NOMO-1 treated with DMSO at 0.1 percent for 48 hours (cell line): Measurements from ENCODE around the gene CD22.

Source experiments
- DNase-seq: peaks from one replicate; lab custom pipeline; 2025; ENCODE audit not compliant: unreplicated experiment; lab: John Stamatoyannopoulos, UW

Gene CD22

DNA sequence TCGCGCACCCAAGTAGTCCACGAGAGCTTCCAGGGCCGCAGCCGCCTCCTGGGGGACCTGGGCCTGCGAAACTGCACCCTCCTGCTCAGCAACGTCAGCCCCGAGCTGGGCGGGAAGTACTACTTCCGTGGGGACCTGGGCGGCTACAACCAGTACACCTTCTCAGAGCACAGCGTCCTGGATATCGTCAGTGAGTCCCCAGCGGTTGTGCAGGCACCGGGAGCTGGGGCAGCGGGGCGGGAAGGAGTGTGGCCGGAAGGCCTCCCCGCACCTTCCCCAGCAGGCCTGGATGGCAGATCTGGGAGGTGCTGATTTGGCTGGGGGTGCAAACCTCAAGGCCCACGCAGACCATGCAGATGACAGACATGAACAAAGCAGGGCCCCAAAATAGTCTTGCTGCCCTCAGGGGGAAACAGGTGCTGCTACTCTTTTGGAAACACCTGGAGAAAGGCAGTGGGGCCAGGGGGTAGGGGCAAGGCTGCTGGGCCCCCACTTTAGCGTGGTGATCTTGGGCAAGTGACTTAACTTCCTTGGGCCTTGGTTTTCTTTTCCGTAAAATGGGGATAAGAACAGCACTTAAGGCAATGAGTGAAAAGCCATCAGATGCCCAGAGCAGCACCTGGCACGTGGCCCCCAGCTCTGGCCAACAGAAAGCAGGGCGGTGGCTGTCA lies 33.1 kb upstream of the CD22 start:
- DNase-seq, result no peak

DNA sequence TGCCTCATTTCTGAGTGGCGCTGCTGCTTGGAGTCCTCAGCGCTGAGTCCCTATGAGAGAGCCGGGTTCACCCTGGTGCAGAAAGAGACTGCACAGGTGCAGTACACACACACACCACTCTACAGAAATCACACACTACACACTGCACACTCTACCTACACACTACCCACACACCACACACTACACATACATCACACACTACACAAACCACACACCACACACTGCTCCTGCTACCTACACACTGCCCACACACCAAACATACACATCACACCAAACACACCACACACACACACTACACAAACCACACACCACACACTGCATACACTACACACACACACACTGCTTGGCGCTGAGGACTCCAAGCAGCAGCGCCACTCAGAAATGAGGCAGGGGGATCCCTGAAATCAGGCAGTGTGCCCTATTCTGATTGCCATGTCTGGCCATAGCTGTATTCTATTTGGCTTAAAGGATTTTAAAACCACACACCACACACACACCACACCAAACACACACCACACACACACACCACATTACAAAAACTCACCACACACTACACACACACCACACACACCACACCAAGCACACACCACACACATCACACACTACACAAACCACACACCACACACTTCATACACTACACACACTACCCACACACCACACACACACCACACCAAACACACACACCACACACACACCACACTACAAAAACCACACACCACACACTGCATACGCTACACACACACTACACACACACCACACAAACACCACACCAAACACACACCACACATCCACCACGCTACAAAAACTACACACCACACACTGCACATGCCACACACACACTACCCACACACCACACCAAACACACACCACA lies 32.1 kb upstream of the CD22 start:
- no peak for DNase-seq

DNA sequence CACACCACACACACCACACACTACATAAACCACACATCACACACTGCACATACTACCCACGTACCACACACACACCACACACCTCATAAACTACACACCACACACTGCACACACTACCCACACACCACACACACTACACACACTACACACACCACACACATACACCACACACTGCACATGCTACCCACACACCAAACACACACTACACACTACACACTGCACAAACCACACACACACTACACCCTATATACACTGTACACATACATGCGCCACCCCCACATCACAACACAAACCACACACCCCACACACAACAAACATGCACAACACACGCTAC lies 31.5 kb upstream of the CD22 start:
- no peak for DNase-seq

DNA sequence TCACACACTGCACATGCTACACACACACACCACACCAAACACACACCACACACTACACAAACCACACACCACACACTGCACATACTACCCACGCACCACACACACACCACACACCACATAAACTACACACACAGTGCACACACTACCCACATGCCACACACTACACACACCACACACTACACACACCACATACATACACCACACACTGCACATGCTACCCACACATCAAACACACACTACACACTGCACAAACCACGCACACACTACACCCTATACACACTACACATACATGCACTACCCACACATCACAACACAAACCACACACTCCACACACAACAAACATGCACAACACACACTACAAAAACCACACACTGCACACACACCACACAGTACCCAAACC lies 31.1 kb upstream of the CD22 start:
- no peak for DNase-seq

DNA sequence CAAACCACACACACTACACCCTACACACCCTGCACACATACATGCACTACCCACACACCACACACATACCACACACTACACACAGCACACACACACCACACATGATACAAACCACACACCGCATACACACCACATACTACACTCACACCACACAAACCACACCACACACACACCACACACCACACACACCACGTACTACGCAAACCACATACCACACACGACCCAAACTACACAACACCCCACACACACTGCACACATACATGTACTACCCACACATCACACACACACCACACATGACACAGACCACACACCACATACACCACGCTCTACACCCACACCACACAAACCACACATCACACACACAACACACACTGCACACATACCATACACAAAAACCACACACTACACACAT lies 30.4 kb upstream of the CD22 start:
- no peak for DNase-seq

DNA sequence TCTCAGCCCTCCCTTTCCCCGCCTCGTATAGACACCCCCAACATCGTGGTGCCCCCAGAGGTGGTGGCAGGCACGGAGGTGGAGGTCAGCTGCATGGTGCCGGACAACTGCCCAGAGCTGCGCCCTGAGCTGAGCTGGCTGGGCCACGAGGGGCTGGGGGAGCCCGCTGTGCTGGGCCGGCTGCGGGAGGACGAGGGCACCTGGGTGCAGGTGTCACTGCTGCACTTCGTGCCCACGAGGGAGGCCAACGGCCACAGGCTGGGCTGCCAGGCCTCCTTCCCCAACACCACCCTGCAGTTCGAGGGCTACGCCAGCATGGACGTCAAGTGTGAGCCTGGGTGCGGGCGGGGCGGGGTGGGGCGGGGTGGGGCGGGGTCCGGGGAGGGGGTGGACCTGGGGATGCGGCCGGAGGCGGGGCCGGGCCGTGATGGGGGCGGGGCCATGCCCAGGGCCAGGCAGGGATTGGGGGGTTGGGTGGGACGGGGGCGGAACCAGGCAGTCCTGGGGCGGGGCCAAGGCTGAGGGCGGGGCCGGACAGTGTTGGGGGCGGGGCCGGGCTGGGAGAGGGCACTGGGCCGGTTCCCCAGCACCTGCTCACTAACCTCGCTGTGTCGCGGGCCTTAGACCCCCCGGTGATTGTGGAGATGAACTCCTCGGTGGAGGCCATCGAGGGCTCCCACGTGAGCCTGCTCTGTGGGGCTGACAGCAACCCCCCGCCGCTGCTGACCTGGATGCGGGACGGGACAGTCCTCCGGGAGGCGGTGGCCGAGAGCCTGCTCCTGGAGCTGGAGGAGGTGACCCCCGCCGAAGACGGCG lies 29.3 kb upstream of the CD22 start:
- DNase-seq, result no peak

DNA sequence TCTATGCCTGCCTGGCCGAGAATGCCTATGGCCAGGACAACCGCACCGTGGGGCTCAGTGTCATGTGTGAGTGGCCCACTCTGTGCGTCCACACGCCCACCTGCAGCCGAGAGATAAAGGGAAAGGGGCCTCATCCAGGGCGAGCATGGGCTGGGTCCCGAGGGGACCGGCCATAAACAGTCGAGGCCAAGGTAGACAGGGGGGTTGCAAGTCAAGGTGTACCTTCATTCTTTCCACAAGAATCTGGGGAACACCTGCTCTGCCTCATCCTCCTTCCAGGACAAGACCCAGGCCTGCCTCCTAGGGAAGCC lies 28.7 kb upstream of the CD22 start:
- no peak for DNase-seq

DNA sequence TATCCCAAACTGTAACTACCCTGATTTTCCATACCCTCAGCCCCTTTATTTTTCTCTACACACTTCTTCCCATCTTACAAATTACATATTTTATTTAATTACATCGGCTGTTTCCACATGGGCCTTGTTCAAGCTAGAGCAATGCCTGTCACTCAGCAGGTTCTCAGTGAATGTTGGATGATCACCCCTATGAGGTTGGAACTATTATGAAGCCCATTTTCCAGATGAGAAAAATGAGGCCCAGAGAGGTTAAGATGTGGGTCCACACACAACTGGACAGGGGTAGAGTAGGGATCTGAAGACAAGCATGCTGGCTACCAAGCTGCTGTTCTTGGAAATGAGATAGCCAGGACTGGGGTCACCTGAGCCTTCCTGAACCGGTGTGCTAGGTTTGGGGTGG lies 27.0 kb upstream of the CD22 start:
- DNase-seq, result no peak

DNA sequence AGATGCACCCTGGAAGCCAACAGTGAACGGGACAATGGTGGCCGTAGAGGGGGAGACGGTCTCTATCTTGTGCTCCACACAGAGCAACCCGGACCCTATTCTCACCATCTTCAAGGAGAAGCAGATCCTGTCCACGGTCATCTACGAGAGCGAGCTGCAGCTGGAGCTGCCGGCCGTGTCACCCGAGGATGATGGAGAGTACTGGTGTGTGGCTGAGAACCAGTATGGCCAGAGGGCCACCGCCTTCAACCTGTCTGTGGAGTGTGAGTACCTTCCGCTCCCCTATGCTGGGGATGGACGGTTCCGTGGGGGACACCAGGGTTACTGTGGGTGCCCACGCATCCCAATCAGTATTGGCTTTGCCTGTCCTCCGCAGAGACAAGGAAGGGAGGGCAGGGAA lies 26.5 kb upstream of the CD22 start:
- no peak for DNase-seq

DNA sequence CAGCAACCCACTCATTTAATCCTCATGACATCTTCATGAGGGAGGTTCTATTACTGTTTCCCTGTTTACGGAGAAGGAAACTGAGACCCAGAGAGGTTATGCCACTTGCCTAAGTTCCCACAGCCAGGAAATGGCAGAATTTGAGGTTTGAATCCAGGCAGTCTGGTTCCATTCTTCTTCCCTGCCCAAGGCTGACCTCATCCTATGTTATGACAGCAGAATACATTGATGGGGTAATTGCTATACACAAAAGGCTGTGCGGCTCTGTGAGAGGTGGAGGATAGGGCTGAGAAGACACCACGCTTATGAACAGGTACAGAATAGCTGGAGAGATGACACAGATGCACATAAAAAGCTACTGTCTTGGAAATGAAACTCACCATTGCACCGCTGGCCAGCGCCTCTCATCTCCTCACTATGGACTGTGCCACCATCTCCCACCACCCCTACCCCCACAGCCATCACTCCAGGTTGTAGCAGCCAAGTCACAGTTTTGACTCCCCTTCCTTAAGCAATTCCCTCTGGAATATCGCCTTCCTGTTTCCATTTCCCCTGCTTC lies 25.6 kb upstream of the CD22 start:
- no peak for DNase-seq

DNA sequence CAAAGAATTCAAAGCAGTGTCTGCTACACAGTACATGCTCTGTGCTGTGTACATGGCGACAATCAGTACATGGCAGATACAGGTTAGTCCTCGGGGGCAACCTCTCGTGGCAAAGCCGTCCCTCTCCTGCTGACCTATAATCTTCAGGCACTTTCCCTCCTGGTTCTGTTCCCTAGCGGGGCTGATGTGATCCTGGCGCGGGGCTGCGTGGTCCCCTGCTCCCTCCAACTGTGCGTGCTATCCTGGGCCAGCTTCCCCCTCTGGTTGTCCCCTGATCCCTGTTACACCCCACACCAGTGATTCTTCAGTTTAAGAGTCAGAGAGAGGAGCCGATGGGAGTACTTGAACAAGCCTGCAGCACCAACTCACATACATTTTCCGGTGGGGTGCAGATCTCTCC lies 25.0 kb upstream of the CD22 start:
- no peak for DNase-seq

DNA sequence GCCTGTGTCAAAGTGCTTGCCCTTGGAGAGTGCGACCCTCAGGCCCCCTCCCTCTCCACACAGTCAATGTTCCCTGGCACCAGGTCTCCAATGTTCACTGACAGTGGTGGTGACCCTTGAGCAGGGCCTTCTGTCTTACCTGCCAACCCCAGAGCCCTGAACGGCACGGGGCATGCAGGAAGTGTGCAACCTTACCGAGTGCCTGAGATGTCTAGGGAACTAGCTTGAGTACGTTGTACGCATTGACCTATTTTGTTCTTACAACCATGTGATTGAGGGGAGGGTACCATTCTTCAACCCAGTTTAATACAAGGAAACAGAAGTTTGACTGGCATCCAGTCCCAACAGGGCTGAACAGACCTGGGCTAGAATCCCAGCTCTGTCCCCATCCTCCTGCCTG lies 23.8 kb upstream of the CD22 start:
- no peak for DNase-seq

DNA sequence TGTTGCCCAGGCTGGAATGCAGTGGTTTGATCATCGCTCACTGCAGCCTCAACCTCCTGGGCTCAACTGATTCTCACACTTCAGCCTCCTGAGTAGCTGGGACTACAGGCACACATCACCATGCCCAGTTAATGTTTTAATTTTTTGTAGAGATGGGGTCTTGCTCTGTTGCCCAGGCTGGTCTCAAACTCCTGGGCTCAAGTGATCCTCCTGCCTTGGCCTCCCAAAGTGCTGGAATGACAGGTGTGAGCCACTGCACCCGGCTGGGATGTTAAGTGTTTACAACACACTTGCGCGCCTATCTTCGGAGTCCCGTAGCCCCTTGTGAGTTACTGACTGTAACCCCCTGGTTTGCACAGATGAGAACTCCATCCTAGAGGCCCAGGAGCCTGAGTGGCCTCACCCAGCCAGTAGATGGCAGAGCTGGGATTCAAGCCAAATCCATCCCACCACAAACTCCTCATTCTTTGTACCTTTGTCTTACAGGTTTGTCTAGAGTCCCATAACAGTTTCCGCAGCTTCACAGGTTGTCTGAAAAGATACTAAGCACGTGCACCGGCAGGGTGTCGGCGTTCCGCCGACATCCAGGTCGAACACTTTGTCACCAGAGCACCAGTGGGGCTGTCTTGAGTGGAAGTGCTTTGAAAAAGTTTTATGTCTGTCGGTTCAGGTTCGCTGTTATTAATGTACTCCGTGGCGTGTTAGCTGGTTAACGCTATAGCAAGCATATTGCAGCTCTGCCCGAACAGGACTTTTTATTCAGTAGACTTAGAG lies 22.3 kb upstream of the CD22 start:
- no peak for DNase-seq

DNA sequence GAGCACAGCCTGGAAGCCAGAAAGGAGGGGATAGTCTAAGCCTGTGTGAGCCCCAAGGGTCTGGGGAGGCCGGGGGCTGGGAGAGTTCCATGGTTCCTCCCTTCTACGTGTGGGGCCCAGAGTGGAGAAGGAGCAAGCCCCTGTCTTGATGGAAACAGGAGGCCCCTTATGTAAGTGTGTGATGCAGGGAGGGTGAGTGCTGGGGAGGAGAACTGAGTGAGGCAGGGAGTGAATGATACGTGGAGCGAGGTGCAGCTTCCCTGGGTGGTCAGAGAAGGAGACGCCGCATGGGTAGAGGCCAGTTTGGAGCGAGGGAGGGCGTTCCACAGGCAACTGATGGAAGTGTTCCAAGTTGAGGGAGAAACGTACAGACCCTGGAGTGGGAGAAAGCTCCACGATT lies 21.1 kb upstream of the CD22 start:
- no peak for DNase-seq

DNA sequence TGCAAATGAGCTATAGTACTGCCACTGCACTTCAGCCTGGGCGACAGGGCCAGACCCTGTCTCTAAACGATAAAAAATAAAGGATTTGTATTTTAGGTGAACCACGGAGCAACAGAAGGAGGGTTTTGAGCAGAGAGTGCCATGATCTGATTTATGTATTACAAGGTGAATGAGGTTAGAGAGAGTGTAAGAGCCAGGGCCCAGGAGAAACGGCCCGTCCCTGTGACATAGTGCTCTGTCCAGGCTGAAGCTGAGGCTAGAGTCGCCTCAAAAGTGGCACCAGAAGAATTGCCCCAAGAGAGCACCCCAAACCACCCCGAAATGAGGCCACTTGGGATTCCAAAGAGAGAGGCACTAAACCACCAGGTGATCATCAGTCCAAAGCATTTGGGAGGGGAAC lies 20.1 kb upstream of the CD22 start:
- DNase-seq, result no peak

DNA sequence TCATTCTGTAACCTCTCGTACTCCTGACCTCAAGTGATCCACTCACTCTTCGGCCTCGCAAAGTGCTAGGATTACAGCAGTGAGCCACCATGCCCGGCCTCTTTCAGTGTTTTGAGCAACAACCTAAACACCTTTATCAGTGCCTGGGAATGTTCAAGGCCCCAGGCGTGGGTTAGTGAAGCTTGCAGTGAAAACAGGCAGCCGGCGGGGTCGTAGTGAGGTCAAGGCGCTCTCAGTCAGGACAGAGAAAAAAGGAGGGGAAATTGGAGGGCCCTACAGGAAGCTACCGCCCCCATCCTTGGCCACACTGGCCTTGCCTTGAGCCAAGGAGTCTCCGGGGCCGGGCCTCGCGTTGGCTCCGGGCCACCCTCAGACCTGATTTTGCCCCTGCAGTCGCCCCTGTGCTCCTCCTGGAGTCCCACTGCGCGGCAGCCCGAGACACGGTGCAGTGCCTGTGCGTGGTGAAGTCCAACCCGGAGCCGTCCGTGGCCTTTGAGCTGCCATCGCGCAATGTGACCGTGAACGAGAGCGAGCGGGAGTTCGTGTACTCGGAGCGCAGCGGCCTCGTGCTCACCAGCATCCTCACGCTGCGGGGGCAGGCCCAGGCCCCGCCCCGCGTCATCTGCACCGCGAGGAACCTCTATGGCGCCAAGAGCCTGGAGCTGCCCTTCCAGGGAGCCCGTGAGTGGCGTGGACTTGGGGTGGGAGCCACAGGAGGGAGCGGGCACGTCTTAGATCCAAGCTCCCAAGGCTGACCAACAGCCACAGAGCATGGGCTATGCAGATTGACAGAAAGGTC lies 19.3 kb upstream of the CD22 start:
- DNase-seq, result no peak

DNA sequence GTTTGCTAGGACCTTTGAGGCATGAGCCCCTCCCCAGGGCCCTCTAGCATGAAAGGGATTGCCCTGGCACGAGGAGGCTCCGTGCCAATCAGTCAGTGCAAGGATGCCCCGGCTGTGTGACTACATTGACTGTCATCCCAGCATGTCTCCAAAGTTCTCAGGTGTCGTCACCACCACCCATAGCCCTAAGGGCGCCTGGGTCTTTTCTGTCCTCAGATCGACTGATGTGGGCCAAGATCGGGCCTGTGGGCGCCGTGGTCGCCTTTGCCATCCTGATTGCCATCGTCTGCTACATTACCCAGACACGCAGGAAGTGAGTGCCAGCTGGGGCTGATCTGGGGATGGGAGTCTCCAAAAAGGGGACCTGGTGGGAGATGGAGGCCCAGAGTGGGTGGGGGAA lies 18.7 kb upstream of the CD22 start:
- DNase-seq, result no peak

DNA sequence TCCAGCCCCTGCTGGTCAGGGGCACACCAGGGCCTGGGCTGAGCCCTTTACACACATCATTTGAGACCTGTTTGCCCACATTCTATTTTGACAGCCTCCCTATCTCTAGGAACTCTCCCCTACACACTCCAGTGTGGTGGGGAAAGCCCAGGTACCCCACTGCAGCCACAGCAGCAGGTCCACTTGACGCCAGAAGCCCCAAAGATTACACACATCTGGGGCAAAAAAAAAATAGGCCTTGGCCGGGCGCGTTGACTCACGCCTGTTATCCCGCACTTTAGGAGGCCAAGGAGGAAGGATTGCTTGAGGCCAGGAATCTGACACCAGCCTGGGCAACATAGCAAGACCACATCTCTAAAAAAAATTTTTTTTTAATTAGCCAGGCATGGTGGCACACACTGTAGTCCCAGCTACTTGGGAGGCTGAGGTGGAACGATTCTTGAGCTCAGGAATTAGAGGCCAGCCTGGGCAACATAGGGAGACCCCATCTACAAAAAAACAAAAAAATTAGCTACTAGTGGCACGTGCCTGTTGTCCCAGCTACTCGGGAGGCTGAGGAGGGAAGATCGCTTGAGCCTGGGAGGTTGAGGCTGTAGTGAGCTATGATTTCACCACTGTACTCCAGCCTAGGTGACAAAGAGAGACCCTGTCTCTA lies 18.0 kb upstream of the CD22 start:
- DNase-seq, result no peak

DNA sequence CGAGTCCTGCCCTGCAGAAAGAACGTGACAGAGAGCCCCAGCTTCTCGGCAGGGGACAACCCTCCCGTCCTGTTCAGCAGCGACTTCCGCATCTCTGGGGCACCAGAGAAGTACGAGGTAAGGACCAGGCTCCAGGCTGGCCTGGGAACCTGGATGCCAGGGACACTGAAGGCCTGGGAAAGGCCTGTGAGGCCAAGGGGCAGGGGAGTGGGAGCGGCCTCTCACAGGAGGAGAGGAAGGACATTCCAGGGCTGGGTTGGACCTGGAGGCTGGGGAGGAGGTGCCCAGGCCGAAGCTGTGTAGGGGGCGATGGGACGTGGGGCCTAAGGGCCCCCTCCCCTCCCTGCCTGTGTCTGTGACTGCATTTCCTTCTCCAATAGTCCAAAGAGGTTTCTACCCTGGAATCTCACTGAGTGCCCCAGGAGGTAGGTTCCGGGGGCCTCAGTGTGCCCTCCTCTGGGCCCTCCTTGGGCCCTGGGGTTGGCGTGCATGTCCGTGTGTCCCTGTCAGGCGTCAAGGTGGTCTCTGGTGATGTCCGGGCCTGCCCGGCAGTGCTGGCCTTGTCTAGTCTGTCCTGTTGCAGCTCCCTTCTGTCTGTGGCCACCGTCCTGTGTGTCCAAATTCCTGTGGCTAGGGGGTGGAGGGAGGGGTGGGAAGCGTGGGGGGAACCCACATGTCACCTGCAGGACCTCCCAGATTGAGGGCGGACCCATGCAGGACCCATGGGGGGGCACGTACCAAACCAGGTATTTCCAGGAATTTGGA lies 16.9 kb upstream of the CD22 start:
- DNase-seq, result no peak
